ENCODE results near the gene ANKFY1. TPM values are rescaled to one million over a fixed set of nuclear protein-coding genes. Genes with fewer than 3 reads are reported as not detected.

The ANKFY1 gene
- total and polyA plus RNA-seq, 9 of the 15 experiments (the other 6 are each of a cell fraction or from before 2014, with no cell fraction given): 4.3 to 25.6 (median 12.2) TPM

- 0 out of 2 replicates have a peak, but pooled peaks have one; percentile 2 for TF ChIP-seq AFF4 (CRISPR knock-in tag; IDR thresholded peaks at IDR 0.05)
- no peak for TF ChIP-seq ZBTB26 (CRISPR knock-in tag; IDR thresholded peaks at IDR 0.05)
- no peak for TF ChIP-seq BDP1 (IDR thresholded peaks at IDR 0.05; ENCODE audit: insufficient read depth, insufficient read length)
- TF ChIP-seq ZSCAN29 (IDR thresholded peaks at IDR 0.05): no peak
- TF ChIP-seq ZNF277 (CRISPR knock-in tag; IDR thresholded peaks at IDR 0.05; ENCODE audit: borderline replicate concordance): no peak
- TF ChIP-seq FOXO4 (CRISPR knock-in tag; IDR thresholded peaks at IDR 0.05): no peak
- TF ChIP-seq ATF2 (CRISPR knock-in tag; IDR thresholded peaks at IDR 0.05): peak; percentile 89
- no peak for TF ChIP-seq ZNF668 (CRISPR knock-in tag; IDR thresholded peaks at IDR 0.05)
- no peak for TF ChIP-seq NFATC3 (IDR thresholded peaks at IDR 0.05)
- no peak for TF ChIP-seq KLF6 (CRISPR knock-in tag; IDR thresholded peaks at IDR 0.05; ENCODE audit: borderline replicate concordance)
- TF ChIP-seq NR4A1 (CRISPR knock-in tag; IDR thresholded peaks at IDR 0.05): no peak
- TF ChIP-seq NR4A1 (tag; IDR thresholded peaks at IDR 0.05): no peak
- TF ChIP-seq NFIX (CRISPR knock-in tag; IDR thresholded peaks at IDR 0.05; ENCODE audit: low read depth): no peak
- TF ChIP-seq SMAD2 (IDR thresholded peaks at IDR 0.05; ENCODE audit: low read depth, low read length): no peak
These were observed 120.0 kb downstream of the ANKFY1 start (continued) for GRCh38 chr17:4143563-4144421.

Measured in K562 (cell line).